Measurements from ENCODE around the gene FLNA.

DNA sequence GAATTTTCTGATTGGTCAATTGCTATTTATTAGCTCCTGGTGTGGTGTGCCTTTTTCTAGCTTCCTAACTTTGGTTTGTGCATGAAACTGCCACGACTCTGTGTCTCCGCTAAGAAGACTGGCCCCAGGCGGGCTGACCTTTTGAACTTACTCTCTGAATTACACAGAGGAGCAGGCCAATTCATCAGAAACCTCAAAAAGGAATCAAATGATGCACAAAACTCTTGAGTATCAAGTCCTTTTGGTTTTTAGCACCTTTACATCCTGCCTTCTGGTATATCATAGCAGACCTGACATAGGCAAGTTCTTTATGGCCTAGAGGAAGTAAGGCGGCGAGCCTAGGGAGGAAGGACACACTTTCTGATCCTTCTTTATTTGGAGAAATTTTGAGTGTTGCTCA lies 61.3 kb downstream of the FLNA start:
- TF ChIP-seq, protein P1, sequence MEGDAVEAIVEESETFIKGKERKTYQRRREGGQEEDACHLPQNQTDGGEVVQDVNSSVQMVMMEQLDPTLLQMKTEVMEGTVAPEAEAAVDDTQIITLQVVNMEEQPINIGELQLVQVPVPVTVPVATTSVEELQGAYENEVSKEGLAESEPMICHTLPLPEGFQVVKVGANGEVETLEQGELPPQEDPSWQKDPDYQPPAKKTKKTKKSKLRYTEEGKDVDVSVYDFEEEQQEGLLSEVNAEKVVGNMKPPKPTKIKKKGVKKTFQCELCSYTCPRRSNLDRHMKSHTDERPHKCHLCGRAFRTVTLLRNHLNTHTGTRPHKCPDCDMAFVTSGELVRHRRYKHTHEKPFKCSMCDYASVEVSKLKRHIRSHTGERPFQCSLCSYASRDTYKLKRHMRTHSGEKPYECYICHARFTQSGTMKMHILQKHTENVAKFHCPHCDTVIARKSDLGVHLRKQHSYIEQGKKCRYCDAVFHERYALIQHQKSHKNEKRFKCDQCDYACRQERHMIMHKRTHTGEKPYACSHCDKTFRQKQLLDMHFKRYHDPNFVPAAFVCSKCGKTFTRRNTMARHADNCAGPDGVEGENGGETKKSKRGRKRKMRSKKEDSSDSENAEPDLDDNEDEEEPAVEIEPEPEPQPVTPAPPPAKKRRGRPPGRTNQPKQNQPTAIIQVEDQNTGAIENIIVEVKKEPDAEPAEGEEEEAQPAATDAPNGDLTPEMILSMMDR (IDR thresholded peaks at IDR 0.05), result no peak
- no peak for TF ChIP-seq POLR2AphosphoS5 (IDR thresholded peaks at IDR 0.05)

All from breast epithelium (tissue), 3 donors.